ENCODE data around the gene RGS3. TPM values are rescaled to one million over a fixed set of nuclear protein-coding genes. Genes with fewer than 3 reads are reported as not detected.
"Not testable (repeated sequence)": the region's sequence is repeated elsewhere in the genome, so short reads cannot be mapped to it uniquely, and the experiment has no call there.

RGS3 gene
- polyA plus RNA-seq, 3 donors = 20.8 to 77.2 (median 56.6) TPM

DNA sequence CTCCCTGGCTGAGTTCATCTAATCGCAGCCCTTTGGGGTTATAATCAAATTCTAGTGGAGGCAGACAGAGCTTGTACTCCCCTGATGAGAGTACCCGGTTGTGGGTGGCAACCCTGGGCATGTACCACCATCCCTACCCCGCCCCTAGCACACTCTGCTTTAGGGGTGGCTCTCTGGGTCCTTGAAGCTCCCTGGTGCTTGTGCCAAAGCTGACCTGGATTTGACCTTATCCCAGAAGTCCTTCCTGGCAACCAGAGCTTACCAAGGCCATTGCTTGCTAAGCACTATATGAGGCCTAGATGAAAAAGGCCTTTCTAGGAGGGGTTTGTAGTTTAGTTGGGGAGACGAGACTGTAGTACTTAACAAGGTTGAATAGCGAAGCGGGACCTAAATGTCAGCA lies 72.2 kb downstream of the RGS3 start:
- no peak overlapping the region for H3K27ac ChIP-seq (ENCODE audit: low read depth, low read length)
- WGBS, 3 donors = 85 to 92% (median 92%) methylated on average over 6 of the region's 6 CpGs

GRCh38 chr9:113536166-113536482 lies 72.6 kb downstream of the RGS3 start:
- no peak overlapping the region for H3K27ac ChIP-seq (ENCODE audit: low read depth, low read length)
- WGBS, 3 donors = 52 to 80% (median 67%) methylated on average over 6 of the region's 6 CpGs

DNA sequence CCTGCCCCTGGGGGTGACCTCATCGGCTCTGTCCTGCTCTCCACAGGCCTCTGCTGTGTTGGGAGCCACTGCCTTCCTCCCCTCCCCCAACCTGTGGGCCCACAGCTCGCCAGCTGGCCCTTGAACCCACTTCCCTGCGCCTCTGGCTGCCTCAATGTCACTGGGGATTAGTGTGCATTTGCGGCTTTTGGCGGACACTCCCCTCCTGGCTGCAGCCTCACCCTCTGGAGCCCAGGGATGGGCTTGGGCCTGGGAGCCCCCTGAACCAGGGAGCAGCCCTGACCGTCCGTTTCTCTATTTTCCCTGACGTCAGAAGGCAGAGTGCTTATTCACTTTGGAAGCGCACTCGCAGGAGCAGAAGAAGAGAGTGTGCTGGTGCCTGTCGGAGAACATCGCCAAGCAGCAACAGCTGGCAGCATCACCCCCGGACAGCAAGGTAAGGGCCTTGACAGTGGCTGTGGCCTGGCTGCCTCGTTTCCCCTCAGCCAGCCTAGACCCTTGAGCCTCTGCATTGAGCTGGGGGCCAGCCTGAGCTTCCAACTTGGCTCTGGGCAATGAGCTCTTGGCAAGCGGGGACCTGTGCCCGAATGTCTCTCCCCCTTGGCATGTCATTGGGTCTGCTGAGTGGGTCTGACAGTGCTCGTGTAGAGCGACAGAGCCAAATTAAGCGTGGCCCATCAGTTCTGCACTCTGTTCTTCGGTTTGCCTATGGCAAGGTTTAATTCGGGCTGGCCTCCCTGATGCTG lies 73.1 kb downstream of the RGS3 start:
- 63 to 86% (median 74%) methylated on average over 21 of the region's 21 CpGs for WGBS, 3 donors
- no peak overlapping the region for H3K27ac ChIP-seq (ENCODE audit: low read depth, low read length)

DNA sequence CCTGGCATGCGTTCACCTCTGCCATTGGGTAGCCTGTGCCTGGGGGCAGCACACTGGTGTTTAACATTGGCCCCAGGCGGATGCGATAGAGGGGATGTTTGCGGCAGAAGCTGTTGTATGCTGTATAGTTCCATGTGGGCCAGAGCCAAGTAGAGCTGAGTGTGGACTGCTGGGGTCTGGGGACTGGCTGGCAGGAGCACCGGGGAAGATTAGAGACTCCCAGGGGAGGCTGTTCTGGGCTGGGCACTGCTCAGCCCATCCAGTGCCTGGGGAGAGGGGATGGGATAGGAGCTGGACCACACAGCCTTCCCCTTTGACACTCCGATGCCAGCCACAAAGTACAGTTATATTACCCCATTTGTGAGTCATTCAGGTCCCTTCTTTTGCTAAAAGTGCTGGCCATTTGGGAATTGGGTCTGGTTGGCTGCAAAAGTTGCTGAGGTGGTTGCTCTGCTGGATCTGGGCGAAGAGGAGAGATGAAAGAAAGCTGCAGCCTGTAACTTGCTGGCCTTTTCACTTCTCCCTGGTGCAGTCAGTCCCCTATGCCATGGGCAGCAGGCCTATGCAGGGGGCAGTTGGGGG lies 73.8 kb downstream of the RGS3 start:
- WGBS, 3 donors = 75 to 94% (median 79%) methylated on average over 7 of the region's 7 CpGs
- H3K27ac ChIP-seq (ENCODE audit: low read depth, low read length) = no peak overlapping the region

DNA sequence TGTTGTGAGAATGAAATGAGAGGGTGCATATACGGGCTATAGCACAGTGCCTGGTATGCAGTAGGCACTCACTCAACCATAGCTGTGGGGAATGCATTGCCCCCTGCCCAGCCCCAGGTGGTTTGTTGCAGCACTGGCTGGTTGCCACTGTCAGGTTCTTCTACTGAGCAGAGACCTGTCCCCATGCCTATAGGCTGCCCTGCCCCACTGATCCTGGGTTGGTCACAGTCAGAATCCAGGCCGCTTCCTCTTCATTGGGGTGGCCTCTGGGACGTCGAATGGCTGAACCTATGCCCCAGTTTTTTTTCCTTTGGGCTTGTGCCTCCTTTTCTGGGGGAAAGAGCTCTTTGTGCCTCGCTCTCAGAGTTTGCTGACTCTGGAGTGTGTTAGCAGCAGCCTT lies 74.6 kb downstream of the RGS3 start:
- 75 to 79% (median 77%) methylated on average over 5 of the region's 5 CpGs for WGBS, 3 donors
- H3K27ac ChIP-seq (ENCODE audit: low read depth, low read length) = no peak overlapping the region

GRCh38 chr9:113538701-113539430 lies 75.3 kb downstream of the RGS3 start:
- WGBS, 3 donors = 87 to 93% (median 89%) methylated on average over 14 of the region's 14 CpGs
- no peak overlapping the region for H3K27ac ChIP-seq (ENCODE audit: low read depth, low read length)

- WGBS, 3 donors = 60 to 84% (median 74%) methylated on average over 6 of the region's 6 CpGs
- H3K27ac ChIP-seq (ENCODE audit: low read depth, low read length) = no peak overlapping the region
These were observed 76.9 kb downstream of the RGS3 start for GRCh38 chr9:113540466-113540865.

GRCh38 chr9:113541019-113541900 lies 77.7 kb downstream of the RGS3 start:
- 61 to 81% (median 79%) methylated on average over 12 of the region's 12 CpGs for WGBS, 3 donors
- no peak overlapping the region for H3K27ac ChIP-seq (ENCODE audit: low read depth, low read length)

- no peak overlapping the region for H3K27ac ChIP-seq (ENCODE audit: low read depth, low read length)
- 75 to 84% (median 75%) methylated on average over 7 of the region's 7 CpGs for WGBS, 3 donors
These were observed 78.5 kb downstream of the RGS3 start for GRCh38 chr9:113542006-113542405.

GRCh38 chr9:113542741-113543140 lies 79.2 kb downstream of the RGS3 start:
- WGBS, 3 donors = 43 to 91% (median 76%) methylated on average over 5 of the region's 5 CpGs

GRCh38 chr9:113543296-113543981 lies 79.9 kb downstream of the RGS3 start:
- 78 to 79% (median 78%) methylated on average over 10 of the region's 10 CpGs for WGBS, 3 donors
- no peak overlapping the region for H3K27ac ChIP-seq (ENCODE audit: low read depth, low read length)

More at GRCh38 chr9:113542741-113543140, 79.2 kb downstream of the RGS3 start:
- H3K27ac ChIP-seq (ENCODE audit: low read depth, low read length) = no peak overlapping the region

- 65 to 72% (median 69%) methylated on average over 3 of the region's 3 CpGs for WGBS, 3 donors
- no peak overlapping the region for H3K27ac ChIP-seq (ENCODE audit: low read depth, low read length)
These were observed 80.4 kb downstream of the RGS3 start for GRCh38 chr9:113543982-113544303.

DNA sequence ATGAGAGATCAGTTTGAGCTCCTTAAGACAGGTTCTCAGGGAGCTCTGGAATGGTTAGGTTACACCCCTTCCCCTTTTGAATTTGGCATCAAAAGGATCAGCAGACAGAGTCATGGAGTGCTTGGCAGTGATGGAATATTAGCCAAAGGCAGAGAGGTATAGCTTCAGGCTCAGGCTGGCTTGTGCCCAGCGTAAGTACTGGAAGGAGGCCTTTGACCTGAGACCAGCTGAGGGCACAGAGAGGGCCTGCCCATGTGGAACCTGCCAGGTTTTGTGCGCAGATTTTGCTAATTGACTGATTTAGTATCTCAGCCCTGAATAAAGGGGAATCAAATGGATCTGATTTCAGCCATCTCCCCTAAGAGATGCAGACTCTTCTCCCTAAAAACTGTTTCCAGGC lies 81.5 kb downstream of the RGS3 start:
- no peak overlapping the region for H3K27ac ChIP-seq (ENCODE audit: low read depth, low read length)
- WGBS, 3 donors = 41 to 94% (median 86%) methylated on average over 2 of the region's 2 CpGs

DNA sequence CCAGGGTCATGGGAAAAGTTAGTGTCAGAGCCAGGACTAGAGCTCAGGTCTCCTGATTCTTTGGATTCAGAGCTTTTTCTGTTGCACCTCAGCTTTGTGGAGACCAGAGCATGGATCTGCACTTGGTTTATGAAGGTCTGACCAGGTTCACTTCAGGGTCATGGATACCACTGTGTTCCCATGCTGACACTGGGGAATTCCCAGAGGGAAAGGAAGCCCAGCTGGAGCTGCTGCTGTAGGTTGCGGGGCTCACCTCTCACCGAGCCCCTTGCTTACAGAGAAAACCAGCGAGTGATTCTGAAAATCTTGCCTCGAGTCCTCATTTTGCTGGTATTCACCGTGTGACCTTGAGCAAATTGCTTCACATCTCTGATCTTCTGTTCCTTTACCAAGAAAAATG lies 83.0 kb downstream of the RGS3 start:
- WGBS, 3 donors = 76 to 89% (median 89%) methylated on average over 5 of the region's 5 CpGs

GRCh38 chr9:113547501-113547900 lies 84.0 kb downstream of the RGS3 start:
- no peak overlapping the region for H3K27ac ChIP-seq (ENCODE audit: low read depth, low read length)
- WGBS, 3 donors = 88 to 93% (median 91%) methylated on average over 5 of the region's 5 CpGs

More for the DNA sequence above, 83.0 kb downstream of the RGS3 start:
- H3K27ac ChIP-seq (ENCODE audit: low read depth, low read length) = no peak overlapping the region

DNA sequence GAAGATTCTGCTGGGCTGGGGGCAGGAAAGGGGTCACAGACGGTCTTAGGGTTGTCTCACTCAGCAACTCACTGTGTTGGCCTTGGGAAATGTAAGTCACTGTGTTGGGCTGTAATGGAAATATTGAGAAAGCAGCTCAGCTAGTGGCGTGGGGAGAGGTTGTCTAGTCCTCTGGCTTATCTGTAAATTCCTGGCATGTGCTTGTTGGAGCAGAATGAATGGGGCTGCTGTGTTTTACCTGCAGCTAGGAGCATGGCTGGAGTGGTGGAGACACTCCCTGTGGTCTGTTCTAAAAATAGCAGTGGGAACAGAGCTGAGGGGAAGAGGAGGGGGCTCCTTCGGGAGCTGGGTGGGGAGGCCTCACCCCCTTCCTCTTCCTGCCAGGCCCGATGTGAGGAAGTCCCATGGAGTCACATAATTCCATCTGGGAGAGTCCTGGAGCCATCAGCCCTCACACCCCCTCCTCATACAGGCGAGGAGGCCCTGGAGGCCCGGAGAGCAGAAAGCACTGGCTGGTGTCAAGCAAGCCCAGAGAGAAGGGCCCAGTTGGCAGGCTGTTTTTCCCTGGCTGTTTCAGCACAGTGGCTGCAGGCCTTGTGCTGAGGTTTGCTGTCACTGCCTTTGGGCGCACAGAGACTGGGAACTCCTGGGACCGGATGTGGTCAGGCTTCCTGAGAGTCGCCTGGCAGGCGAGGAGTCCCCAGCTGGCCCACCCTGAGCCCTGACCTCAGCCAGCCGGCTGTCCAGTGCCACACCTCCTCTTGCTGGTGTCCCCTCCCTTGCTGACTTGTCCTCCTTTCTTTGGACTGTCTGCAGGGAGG lies 84.9 kb downstream of the RGS3 start:
- 11 to 17% (median 11%) methylated on average over 11 of the region's 11 CpGs for WGBS, 3 donors
- H3K27ac ChIP-seq (ENCODE audit: low read depth, low read length) = no peak overlapping the region

GRCh38 chr9:113549892-113550291 lies 86.4 kb downstream of the RGS3 start:
- 88 to 95% (median 91%) methylated on average over 8 of the region's 8 CpGs for WGBS, 3 donors
- H3K27ac ChIP-seq (ENCODE audit: low read depth, low read length) = not testable (repeated sequence)
